Measurements from ENCODE around the gene SIGLEC9.

DNA sequence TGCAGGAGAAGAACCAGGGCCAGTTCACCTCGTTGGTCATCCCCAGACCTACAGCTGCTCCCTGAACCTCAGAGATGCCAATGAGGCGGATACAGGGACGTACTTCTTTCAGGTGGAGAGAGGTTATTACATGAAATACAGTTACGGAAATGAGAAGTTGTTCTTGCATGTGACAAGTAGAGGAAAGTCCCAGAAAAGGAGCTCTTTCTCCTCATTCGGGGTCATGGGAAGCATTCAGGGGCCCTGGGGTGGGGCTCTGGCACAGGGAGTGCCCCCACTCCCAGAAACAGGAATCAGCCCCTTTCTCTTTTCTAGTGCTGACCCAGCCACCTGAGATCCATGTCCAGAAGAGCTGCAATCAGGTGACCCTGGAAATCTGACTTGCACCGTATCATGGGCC is 4.5 kb upstream of the SIGLEC9 start:
- TF ChIP-seq, protein P1, sequence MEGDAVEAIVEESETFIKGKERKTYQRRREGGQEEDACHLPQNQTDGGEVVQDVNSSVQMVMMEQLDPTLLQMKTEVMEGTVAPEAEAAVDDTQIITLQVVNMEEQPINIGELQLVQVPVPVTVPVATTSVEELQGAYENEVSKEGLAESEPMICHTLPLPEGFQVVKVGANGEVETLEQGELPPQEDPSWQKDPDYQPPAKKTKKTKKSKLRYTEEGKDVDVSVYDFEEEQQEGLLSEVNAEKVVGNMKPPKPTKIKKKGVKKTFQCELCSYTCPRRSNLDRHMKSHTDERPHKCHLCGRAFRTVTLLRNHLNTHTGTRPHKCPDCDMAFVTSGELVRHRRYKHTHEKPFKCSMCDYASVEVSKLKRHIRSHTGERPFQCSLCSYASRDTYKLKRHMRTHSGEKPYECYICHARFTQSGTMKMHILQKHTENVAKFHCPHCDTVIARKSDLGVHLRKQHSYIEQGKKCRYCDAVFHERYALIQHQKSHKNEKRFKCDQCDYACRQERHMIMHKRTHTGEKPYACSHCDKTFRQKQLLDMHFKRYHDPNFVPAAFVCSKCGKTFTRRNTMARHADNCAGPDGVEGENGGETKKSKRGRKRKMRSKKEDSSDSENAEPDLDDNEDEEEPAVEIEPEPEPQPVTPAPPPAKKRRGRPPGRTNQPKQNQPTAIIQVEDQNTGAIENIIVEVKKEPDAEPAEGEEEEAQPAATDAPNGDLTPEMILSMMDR (IDR thresholded peaks at IDR 0.05): no peak
- no peak for TF ChIP-seq POLR2A (IDR thresholded peaks at IDR 0.05)
